Activated CD4-positive, alpha-beta T cell treated with anti-CD3 and anti-CD28 coated beads, Interleukin-2, amount 10 ng/mL, durations not matched to agents 7 days and 5 days (primary cell): ENCODE results near the gene PPIE. TPM values are rescaled to one million over a fixed set of nuclear protein-coding genes. Genes with fewer than 3 reads are reported as not detected.
"Not testable (repeated sequence)": the region's sequence is repeated elsewhere in the genome, so short reads cannot be mapped to it uniquely, and the experiment has no call there.

Experiments used
- CTCF ChIA-PET: fragments of 350-600 bp; sonication (Branson Sonifier 250); formaldehyde crosslinking; loops from one replicate; lab custom pipeline; 2021; ENCODE audit warnings: antibody characterized with exemption; lab: Charles Lee
- POLR2A ChIA-PET: fragments of 350-600 bp; sonication (Branson Sonifier 250); formaldehyde crosslinking; loops from one replicate; lab custom pipeline; 2021; ENCODE audit warnings: antibody characterized with exemption; lab: Charles Lee
- DNase-seq: peaks from one replicate; pipeline ENCODE4 v3.0.0-alpha.2; 2020
- H3K27ac Mint-ChIP-seq: one replicate; pipeline ENCODE4 v1.8.0; 2021; ENCODE audit warnings: mild to moderate bottlenecking, moderate library complexity, mixed read lengths
- H3K27me3 Mint-ChIP-seq: one replicate; pipeline ENCODE4 v1.8.0; 2021; ENCODE audit warnings: mixed read lengths
- H3K36me3 Mint-ChIP-seq: one replicate; pipeline ENCODE4 v1.8.0; 2021; ENCODE audit warnings: low read depth, mixed read lengths
- H3K4me1 Mint-ChIP-seq: one replicate; pipeline ENCODE4 v1.8.0; 2021; ENCODE audit warnings: mixed read lengths
- H3K4me3 Mint-ChIP-seq: one replicate; pipeline ENCODE4 v1.8.0; 2021; ENCODE audit warnings: mild to moderate bottlenecking, moderate library complexity, mixed read lengths
- H3K9me3 Mint-ChIP-seq: one replicate; pipeline ENCODE4 v1.8.0; 2021; ENCODE audit warnings: mixed read lengths
- total RNA-seq, 2 experiments: library from RNA; stranded (reverse); gene quantifications; one replicate each; pipeline ENCODE4 v1.2.3, GENCODE V29; 2021

Gene PPIE
- total RNA-seq, 2 experiments from 2014 or later = 52.9 to 55.6 TPM

- DNase-seq = no peak
- no peaks in the 10 kb centered on the region for H3K36me3 Mint-ChIP-seq
- no peaks in the 10 kb centered on the region for H3K9me3 Mint-ChIP-seq
- no peak overlapping the region for H3K27ac Mint-ChIP-seq
- H3K4me1 Mint-ChIP-seq = no peaks in the 10 kb centered on the region
- peaks cover 4% of the 10 kb centered on the region for H3K27me3 Mint-ChIP-seq
- ChIA-PET POLR2A (no interaction called here), CTCF (no interaction called here)
- no peak overlapping the region for H3K4me3 Mint-ChIP-seq
These were observed 38.6 kb downstream of the PPIE start for GRCh38 chr1:39777306-39777705.

- DNase-seq, CTCF ChIA-PET, H3K36me3 Mint-ChIP-seq, H3K27ac Mint-ChIP-seq, H3K27me3 Mint-ChIP-seq, H3K4me1 Mint-ChIP-seq, H3K9me3 Mint-ChIP-seq, H3K4me3 Mint-ChIP-seq, POLR2A ChIA-PET: not testable (repeated sequence)
These were observed 39.2 kb downstream of the PPIE start for GRCh38 chr1:39777896-39778295.

GRCh38 chr1:39778463-39779099 is 39.9 kb downstream of the PPIE start:
- H3K9me3 Mint-ChIP-seq, POLR2A ChIA-PET, H3K4me1 Mint-ChIP-seq, CTCF ChIA-PET, DNase-seq, H3K27me3 Mint-ChIP-seq, H3K36me3 Mint-ChIP-seq, H3K27ac Mint-ChIP-seq, H3K4me3 Mint-ChIP-seq: not testable (repeated sequence)

- H3K36me3 Mint-ChIP-seq = no peaks in the 10 kb centered on the region
- CTCF ChIA-PET = no interaction called here
- H3K9me3 Mint-ChIP-seq = no peaks in the 10 kb centered on the region
- no peak overlapping the region for H3K27ac Mint-ChIP-seq
- H3K4me3 Mint-ChIP-seq = no peak overlapping the region
- no peaks in the 10 kb centered on the region for H3K4me1 Mint-ChIP-seq
- H3K27me3 Mint-ChIP-seq = peaks cover 4% of the 10 kb centered on the region
- no peak for DNase-seq
- POLR2A ChIA-PET = no interaction called here
These were observed 40.5 kb downstream of the PPIE start for GRCh38 chr1:39779137-39779536.

- POLR2A ChIA-PET = no interaction called here
- H3K36me3 Mint-ChIP-seq = no peaks in the 10 kb centered on the region
- CTCF ChIA-PET = no interaction called here
These were observed 41.1 kb downstream of the PPIE start for GRCh38 chr1:39779821-39780220.

GRCh38 chr1:39781349-39781715 is 42.6 kb downstream of the PPIE start:
- DNase-seq = no peak
- ChIA-PET CTCF (interaction anchor here (0.9 kb wide), 1 partner anchor 17 kb away, joined by 3 read pairs; no protein-coding TSS in a partner anchor), POLR2A (no interaction called here)
- Mint-ChIP-seq H3K9me3 (no peaks in the 10 kb centered on the region), H3K4me1 (no peaks in the 10 kb centered on the region), H3K4me3 (no peak overlapping the region), H3K27me3 (peaks cover 8% of the 10 kb centered on the region), H3K27ac (no peak overlapping the region), H3K36me3 (no peaks in the 10 kb centered on the region)

More at GRCh38 chr1:39779821-39780220, 41.1 kb downstream of the PPIE start:
- H3K4me1 Mint-ChIP-seq = no peaks in the 10 kb centered on the region
- H3K27ac Mint-ChIP-seq = no peak overlapping the region
- no peak overlapping the region for H3K4me3 Mint-ChIP-seq
- H3K27me3 Mint-ChIP-seq = peaks cover 4% of the 10 kb centered on the region
- no peak for DNase-seq
- H3K9me3 Mint-ChIP-seq = no peaks in the 10 kb centered on the region

GRCh38 chr1:39782103-39782502 is 43.4 kb downstream of the PPIE start:
- no peaks in the 10 kb centered on the region for H3K9me3 Mint-ChIP-seq
- DNase-seq = no peak
- POLR2A ChIA-PET = no interaction called here
- CTCF ChIA-PET = no interaction called here
- H3K27me3 Mint-ChIP-seq = peaks cover 13% of the 10 kb centered on the region
- no peaks in the 10 kb centered on the region for H3K36me3 Mint-ChIP-seq
- H3K4me3 Mint-ChIP-seq = no peak overlapping the region
- no peak overlapping the region for H3K27ac Mint-ChIP-seq
- no peaks in the 10 kb centered on the region for H3K4me1 Mint-ChIP-seq

GRCh38 chr1:39782685-39783084 is 44.0 kb downstream of the PPIE start:
- H3K4me3 Mint-ChIP-seq, CTCF ChIA-PET, DNase-seq, H3K9me3 Mint-ChIP-seq, H3K4me1 Mint-ChIP-seq, POLR2A ChIA-PET, H3K27ac Mint-ChIP-seq, H3K36me3 Mint-ChIP-seq: not testable (repeated sequence)
- H3K27me3 Mint-ChIP-seq = peaks cover 19% of the 10 kb centered on the region

- H3K4me1 Mint-ChIP-seq, H3K27ac Mint-ChIP-seq, POLR2A ChIA-PET, H3K36me3 Mint-ChIP-seq, DNase-seq, H3K9me3 Mint-ChIP-seq, H3K4me3 Mint-ChIP-seq: not testable (repeated sequence)
- H3K27me3 Mint-ChIP-seq = peaks cover 30% of the 10 kb centered on the region
- CTCF ChIA-PET = interaction anchor here (0.9 to 1.0 kb wide), 2 partner anchors 12 to 13 kb away, joined by 3 to 4 read pairs; no protein-coding TSS in a partner anchor
These were observed 47.8 kb downstream of the PPIE start for GRCh38 chr1:39786303-39787107.

GRCh38 chr1:39787108-39787375 is 48.4 kb downstream of the PPIE start:
- DNase-seq, H3K4me3 Mint-ChIP-seq, POLR2A ChIA-PET, H3K36me3 Mint-ChIP-seq, H3K9me3 Mint-ChIP-seq, H3K27ac Mint-ChIP-seq, H3K4me1 Mint-ChIP-seq: not testable (repeated sequence)
- peaks cover 31% of the 10 kb centered on the region for H3K27me3 Mint-ChIP-seq
- CTCF ChIA-PET = interaction anchor here (1.0 kb wide), 1 partner anchor 12 kb away, joined by 4 read pairs; no protein-coding TSS in a partner anchor

- no peak overlapping the region for H3K27ac Mint-ChIP-seq
- no peaks in the 10 kb centered on the region for H3K36me3 Mint-ChIP-seq
- no peaks in the 10 kb centered on the region for H3K9me3 Mint-ChIP-seq
- peaks cover 3% of the 10 kb centered on the region for H3K4me1 Mint-ChIP-seq
- H3K27me3 Mint-ChIP-seq = peaks cover 31% of the 10 kb centered on the region
- ChIA-PET POLR2A (no interaction called here), CTCF (interaction anchor here (1.0 kb wide), 1 partner anchor 12 kb away, joined by 4 read pairs; no protein-coding TSS in a partner anchor)
- peak overlapping the region; percentile 43 for H3K4me3 Mint-ChIP-seq
- no peak for DNase-seq
These were observed 48.8 kb downstream of the PPIE start for GRCh38 chr1:39787468-39787867.

GRCh38 chr1:39787964-39788363 is 49.3 kb downstream of the PPIE start:
- H3K4me1 Mint-ChIP-seq, H3K27ac Mint-ChIP-seq, H3K4me3 Mint-ChIP-seq, POLR2A ChIA-PET, H3K36me3 Mint-ChIP-seq, DNase-seq, H3K9me3 Mint-ChIP-seq: not testable (repeated sequence)
- CTCF ChIA-PET = interaction anchor here (2.1 kb wide), 1 partner anchor 11 kb away, joined by 7 read pairs; no protein-coding TSS in a partner anchor
- peaks cover 33% of the 10 kb centered on the region for H3K27me3 Mint-ChIP-seq

- no peak for DNase-seq
- ChIA-PET CTCF (interaction anchor here (2.1 kb wide), 1 partner anchor 10 kb away, joined by 7 read pairs; no protein-coding TSS in a partner anchor), POLR2A (no interaction called here)
- Mint-ChIP-seq H3K27me3 (peaks cover 34% of the 10 kb centered on the region), H3K4me3 (no peak overlapping the region), H3K9me3 (no peaks in the 10 kb centered on the region), H3K27ac (no peak overlapping the region), H3K4me1 (peaks cover 7% of the 10 kb centered on the region), H3K36me3 (no peaks in the 10 kb centered on the region)
These were observed 49.7 kb downstream of the PPIE start for GRCh38 chr1:39788426-39788757.
